CD4-positive, alpha-beta memory T cell (primary cell): Measurements from ENCODE around the gene APOBEC3C. TPM values are rescaled to one million over a fixed set of nuclear protein-coding genes. Genes with fewer than 3 reads are reported as not detected.

Experiments used
- CTCF ChIA-PET: fragments of 350-600 bp; sonication (Branson Sonifier 250); formaldehyde crosslinking; loops from one replicate; lab custom pipeline; 2021; ENCODE audit warnings: inconsistent platforms; ENCODE audit not compliant: partially characterized antibody; lab: Charles Lee
- POLR2A ChIA-PET: fragments of 350-600 bp; sonication (Branson Sonifier 250); formaldehyde crosslinking; loops from one replicate; lab custom pipeline; 2021; ENCODE audit not compliant: partially characterized antibody; lab: Charles Lee
- DNase-seq, 5 donors: peaks; one replicate each; pipeline versions ENCODE4 v3.0.0 to v3.0.0-alpha.2; 2020 to 2022; ENCODE audit warnings: mixed read lengths in 1 of 5
- H3K27ac ChIP-seq: one replicate; pipeline ENCODE4 v1.7.0; 2013; ENCODE audit warnings: low read depth, low read length
- H3K27me3 ChIP-seq: 2 replicates; pipeline ENCODE4 v1.7.0; 2013; ENCODE audit warnings: mild to moderate bottlenecking, low read length, moderate library complexity; ENCODE audit not compliant: insufficient read depth
- H3K36me3 ChIP-seq: 2 replicates; pipeline ENCODE4 v1.7.0; 2013; ENCODE audit warnings: mild to moderate bottlenecking, low read length, moderate library complexity; ENCODE audit not compliant: insufficient read depth
- H3K4me1 ChIP-seq: 2 replicates; pipeline ENCODE4 v1.7.0; 2013; ENCODE audit warnings: mild to moderate bottlenecking, low read length, moderate library complexity; ENCODE audit not compliant: insufficient read depth
- H3K4me3 ChIP-seq, 2 donors: one replicate each; pipeline ENCODE4 v1.7.0; 2013; ENCODE audit warnings: low read length in 2 of 2, mild to moderate bottlenecking in 1 of 2
- H3K9me3 ChIP-seq, 2 donors: one replicate each; pipeline ENCODE4 v1.7.0; 2013; ENCODE audit warnings: low read length in 2 of 2, control low read depth in 1 of 2; ENCODE audit not compliant: control insufficient read depth in 1 of 2
- H3K27ac Mint-ChIP-seq, 7 donors: one replicate each; pipeline ENCODE4 v1.8.0; 2020 to 2021; ENCODE audit warnings: mixed read lengths in 7 of 7, mild to moderate bottlenecking in 6 of 7, inconsistent platforms in 3 of 7, moderate library complexity in 3 of 7
- H3K27me3 Mint-ChIP-seq, 2 donors: one replicate each; pipeline ENCODE4 v1.8.0; 2020 to 2021; ENCODE audit warnings: mixed read lengths in 2 of 2
- H3K36me3 Mint-ChIP-seq, 2 donors: one replicate each; pipeline ENCODE4 v1.8.0; 2020 to 2021; ENCODE audit warnings: mixed read lengths in 2 of 2, inconsistent platforms in 1 of 2, mild to moderate bottlenecking in 1 of 2
- H3K4me1 Mint-ChIP-seq, 4 donors: one replicate each; pipeline ENCODE4 v1.8.0; 2020 to 2021; ENCODE audit warnings: mixed read lengths in 4 of 4, mild to moderate bottlenecking in 1 of 4
- H3K4me3 Mint-ChIP-seq, 8 donors: one replicate each; pipeline ENCODE4 v1.8.0; 2020 to 2021; ENCODE audit warnings: mixed read lengths in 8 of 8, mild to moderate bottlenecking in 7 of 8, moderate library complexity in 6 of 8, inconsistent platforms in 3 of 8
- H3K9me3 Mint-ChIP-seq, 8 donors: one replicate each; pipeline ENCODE4 v1.8.0; 2020 to 2021; ENCODE audit warnings: mixed read lengths in 8 of 8, mild to moderate bottlenecking in 5 of 8, inconsistent platforms in 3 of 8, moderate library complexity in 1 of 8
- intact Hi-C: fragments of 100-400 bp; cut with micrococcal nuclease; formaldehyde crosslinking; loops from one replicate; pipeline ENCODE4 v1.15.1; 2023
- polyA plus RNA-seq, 2 donors: library from polyadenylated mRNA; unstranded; fragments of 300-500 nt; fragmentation: Illumina TruSeq; gene quantifications; one replicate each; pipeline ENCODE4 v1.2.3, GENCODE V29; 2021
- total RNA-seq, 2 experiments: library from RNA; stranded (reverse); gene quantifications; one replicate each; pipeline ENCODE4 v1.2.3, GENCODE V29; 2021

Gene APOBEC3C
- 10 to 100 TPM; 42.4 to 43.8 TPM for total RNA-seq
- polyA plus RNA-seq, result 100 to 1,000 TPM; 109 to 135 TPM

- Histone ChIP-seq H3K4me3 (peak within 1 kb of the TSS; percentile 70 to 91), H3K27ac (peak within 1 kb of the TSS; percentile 65), H3K4me1 (peaks cover 36% of the 10 kb centered on the region), H3K27me3 (no peaks in the 10 kb centered on the region), H3K9me3 (no peaks in the 10 kb centered on the region), H3K36me3 (peaks cover 5% of the 10 kb centered on the region)
- Mint-ChIP-seq H3K4me3 (peak within 1 kb of the TSS; percentile 89 to 98 (median 94)), H3K4me1 (peaks cover 24 to 62% (median 44%) of the 10 kb centered on the region in 4 donors), H3K27ac (peak within 1 kb of the TSS; percentile 86 to 97 (median 95)), H3K9me3 (no peaks in the 10 kb centered on the region), H3K27me3 (no peaks in the 10 kb centered on the region), H3K36me3 (peaks cover 0 to 21% of the 10 kb centered on the region in 2 donors)
- DNase-seq, result peak; percentile 71 to 86 (median 72)
- intact Hi-C loops, result loop anchor here (1.0 to 2.0 kb wide), 2 partner anchors 105 to 297 kb away; no protein-coding TSS in a partner anchor
- CTCF ChIA-PET, result interaction anchor here (0.7 to 1.9 kb wide), 9 partner anchors 10 to 303 kb away, joined by 3 to 10 read pairs (median 3); no protein-coding TSS in a partner anchor
- POLR2A ChIA-PET, result interaction anchor here (0.6 to 3.5 kb wide), 15 partner anchors 10 to 1043 kb away, joined by 3 to 16 read pairs (median 4); partner anchors contain the start of genes APOBEC3G, APOBEC3H and CBX7
Measured at GRCh38 chr22:39013942-39014722, at the start of gene APOBEC3C. TSS of gene APOBEC3C (plus strand) at chr22:39014257. CDS start at chr22:39014363, 106 bp downstream.

GRCh38 chr22:38964306-38964705, 49.8 kb upstream of the APOBEC3C start:
- no peak for DNase-seq
- CTCF ChIA-PET, result no interaction called here
- POLR2A ChIA-PET, result no interaction called here

GRCh38 chr22:38964989-38965388, 49.1 kb upstream of the APOBEC3C start:
- Mint-ChIP-seq H3K27ac (no peak overlapping the region), H3K27me3 (peaks cover 4% of the 10 kb centered on the region in 2 donors), H3K9me3 (peaks cover 0 to 2% (median 0%) of the 10 kb centered on the region in 8 donors), H3K4me3 (no peak overlapping the region), H3K4me1 (peaks cover 0 to 2% (median 0%) of the 10 kb centered on the region in 4 donors), H3K36me3 (no peaks in the 10 kb centered on the region)
- DNase-seq, result no peak
- CTCF ChIA-PET, result no interaction called here
- no peaks in the 10 kb centered on the region for H3K36me3 ChIP-seq
- no peak overlapping the region for H3K27ac ChIP-seq
- H3K4me3 ChIP-seq, result no peak overlapping the region
- H3K27me3 ChIP-seq, result no peaks in the 10 kb centered on the region
- POLR2A ChIA-PET, result no interaction called here
- no peaks in the 10 kb centered on the region for H3K4me1 ChIP-seq
- intact Hi-C loops, result no loop called here
- no peaks in the 10 kb centered on the region for H3K9me3 ChIP-seq

More at GRCh38 chr22:38964306-38964705, 49.8 kb upstream of the APOBEC3C start:
- intact Hi-C loops, result no loop called here
- H3K36me3 Mint-ChIP-seq, result no peaks in the 10 kb centered on the region
- Histone ChIP-seq H3K4me3 (no peak overlapping the region), H3K27ac (no peak overlapping the region), H3K4me1 (no peaks in the 10 kb centered on the region), H3K36me3 (no peaks in the 10 kb centered on the region), H3K9me3 (no peaks in the 10 kb centered on the region), H3K27me3 (no peaks in the 10 kb centered on the region)
- peaks cover 0 to 6% (median 4%) of the 10 kb centered on the region in 4 donors for H3K4me1 Mint-ChIP-seq
- peaks cover 3 to 4% of the 10 kb centered on the region in 2 donors for H3K27me3 Mint-ChIP-seq
- H3K4me3 Mint-ChIP-seq, result no peak overlapping the region
- peak overlapping the region in 1 of 7 donors; percentile 34 for H3K27ac Mint-ChIP-seq
- peaks cover 0 to 2% (median 0%) of the 10 kb centered on the region in 8 donors for H3K9me3 Mint-ChIP-seq

- no peaks in the 10 kb centered on the region for H3K9me3 ChIP-seq
- no peak for DNase-seq
- H3K27me3 ChIP-seq, result no peaks in the 10 kb centered on the region
- no peak overlapping the region for H3K4me3 ChIP-seq
- ChIA-PET POLR2A (no interaction called here), CTCF (no interaction called here)
- H3K36me3 ChIP-seq, result no peaks in the 10 kb centered on the region
- Mint-ChIP-seq H3K27ac (no peak overlapping the region), H3K9me3 (peaks cover 0 to 2% (median 0%) of the 10 kb centered on the region in 8 donors), H3K27me3 (peaks cover 7 to 8% of the 10 kb centered on the region in 2 donors), H3K4me3 (no peak overlapping the region), H3K4me1 (peaks cover 0 to 2% (median 0%) of the 10 kb centered on the region in 4 donors), H3K36me3 (no peaks in the 10 kb centered on the region)
- H3K27ac ChIP-seq, result no peak overlapping the region
- no peaks in the 10 kb centered on the region for H3K4me1 ChIP-seq
- intact Hi-C loops, result no loop called here
Measured at GRCh38 chr22:38965614-38966379, 48.3 kb upstream of the APOBEC3C start.

GRCh38 chr22:38966380-38966702, 47.7 kb upstream of the APOBEC3C start:
- Histone ChIP-seq H3K4me3 (no peak overlapping the region), H3K27me3 (no peaks in the 10 kb centered on the region), H3K4me1 (no peaks in the 10 kb centered on the region), H3K9me3 (no peaks in the 10 kb centered on the region), H3K36me3 (no peaks in the 10 kb centered on the region), H3K27ac (no peak overlapping the region)
- H3K4me3 Mint-ChIP-seq, result no peak overlapping the region
- peaks cover 0 to 2% (median 0%) of the 10 kb centered on the region in 8 donors for H3K9me3 Mint-ChIP-seq
- no peak for DNase-seq
- peaks cover 7 to 8% of the 10 kb centered on the region in 2 donors for H3K27me3 Mint-ChIP-seq
- POLR2A ChIA-PET, result no interaction called here
- no peaks in the 10 kb centered on the region for H3K36me3 Mint-ChIP-seq
- CTCF ChIA-PET, result no interaction called here
- peaks cover 0 to 2% (median 0%) of the 10 kb centered on the region in 4 donors for H3K4me1 Mint-ChIP-seq
- H3K27ac Mint-ChIP-seq, result no peak overlapping the region
- intact Hi-C loops, result no loop called here

- intact Hi-C loops, result no loop called here
- Mint-ChIP-seq H3K4me1 (peaks cover 0 to 2% (median 0%) of the 10 kb centered on the region in 4 donors), H3K9me3 (peaks cover 0 to 2% (median 0%) of the 10 kb centered on the region in 8 donors), H3K36me3 (no peaks in the 10 kb centered on the region), H3K4me3 (no peak overlapping the region), H3K27ac (no peak overlapping the region), H3K27me3 (peaks cover 7 to 8% of the 10 kb centered on the region in 2 donors)
- no peaks in the 10 kb centered on the region for H3K9me3 ChIP-seq
- ChIA-PET POLR2A (no interaction called here), CTCF (no interaction called here)
- no peaks in the 10 kb centered on the region for H3K36me3 ChIP-seq
- no peaks in the 10 kb centered on the region for H3K27me3 ChIP-seq
- H3K27ac ChIP-seq, result no peak overlapping the region
- no peak for DNase-seq
- no peaks in the 10 kb centered on the region for H3K4me1 ChIP-seq
- H3K4me3 ChIP-seq, result no peak overlapping the region
Measured at GRCh38 chr22:38966942-38967341, 47.1 kb upstream of the APOBEC3C start.
